GM19455 (cell line): ENCODE data around the gene MEGF8.

ENCODE experiments used
- ATAC-seq: cut with Tn5 transposase; IDR thresholded peaks from one replicate; pipeline ENCODE4 v1.9.1; 2021; ENCODE audit not compliant: unreplicated experiment

MEGF8 gene

DNA sequence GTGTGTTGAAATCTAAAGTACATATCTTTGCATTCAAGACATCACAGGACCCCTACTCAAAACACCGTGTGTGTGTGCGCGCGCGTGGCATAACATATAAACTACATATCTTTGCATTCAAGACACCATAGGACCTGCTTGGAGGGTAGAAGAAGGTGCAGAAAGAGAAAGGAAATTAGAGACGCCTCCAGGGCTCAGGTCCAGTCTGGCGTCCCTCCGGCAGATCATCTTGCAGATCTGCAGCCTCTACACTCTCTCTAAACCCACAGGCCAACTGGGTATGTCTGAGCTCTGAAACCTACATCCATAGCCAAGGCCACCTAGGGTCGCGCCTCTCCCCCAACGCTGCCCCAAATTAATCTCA, 22.4 kb upstream of the MEGF8 start:
- ATAC-seq: no peak

DNA sequence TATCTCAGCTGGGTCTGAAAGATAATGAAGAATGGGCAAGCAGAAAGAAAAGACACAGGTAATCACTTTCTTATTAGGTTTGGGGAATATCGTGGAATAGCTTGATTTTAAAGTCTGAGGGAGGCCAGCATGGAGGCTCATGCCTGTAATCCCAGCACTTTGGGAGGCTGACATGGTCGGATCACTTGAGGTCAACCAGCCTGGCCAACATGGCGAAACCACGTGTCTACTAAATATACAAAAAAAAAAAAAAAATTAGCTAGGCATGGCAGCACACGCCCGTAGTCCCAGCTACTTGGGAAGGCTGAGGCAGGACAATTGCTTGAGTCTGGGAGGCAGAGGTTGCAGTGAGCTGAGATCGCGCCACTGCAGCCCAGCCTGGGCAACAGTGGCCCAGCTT, 21.6 kb upstream of the MEGF8 start:
- no peak for ATAC-seq

GRCh38 chr19:42306646-42307045, 18.8 kb upstream of the MEGF8 start:
- no peak for ATAC-seq

DNA sequence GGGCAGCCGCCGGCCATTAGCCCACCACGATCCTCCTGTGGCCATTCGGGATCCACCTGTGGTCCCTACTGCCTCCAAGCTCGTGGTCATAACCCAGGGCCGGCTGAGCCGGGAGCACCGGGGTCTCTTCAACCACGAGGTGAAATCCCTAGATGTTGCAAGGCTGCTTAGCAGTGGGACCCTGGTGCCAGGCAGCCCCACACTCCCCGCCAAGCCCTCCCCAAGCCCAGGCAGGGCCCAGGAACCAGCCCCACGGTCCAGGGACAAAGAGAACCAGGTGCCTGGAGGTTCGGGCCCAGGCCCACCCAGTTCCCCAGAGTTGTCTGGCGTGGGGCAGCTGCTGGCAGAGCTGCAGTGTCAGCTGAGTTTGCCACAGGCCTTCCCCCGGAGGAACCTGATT, 15.7 kb upstream of the MEGF8 start:
- no peak for ATAC-seq

DNA sequence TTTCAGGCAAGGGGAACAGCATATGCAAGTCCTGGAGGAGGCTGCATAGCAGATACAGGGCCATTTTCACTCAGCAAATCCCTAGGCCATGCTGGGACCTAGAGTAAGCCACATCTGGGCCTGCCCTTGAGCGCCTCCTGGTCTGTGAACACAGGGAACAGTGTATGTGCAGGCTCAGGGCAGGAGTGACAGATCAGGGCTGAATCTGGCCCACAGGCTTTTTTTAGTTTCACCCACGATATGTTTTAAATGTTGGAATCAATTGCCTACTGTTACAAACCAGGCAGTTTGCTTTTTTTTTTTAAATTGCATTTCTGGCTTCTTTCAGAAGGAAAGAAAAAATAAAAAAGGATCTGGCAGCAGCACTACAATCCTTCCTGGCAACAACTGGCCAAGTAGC, 13.8 kb upstream of the MEGF8 start:
- no peak for ATAC-seq

DNA sequence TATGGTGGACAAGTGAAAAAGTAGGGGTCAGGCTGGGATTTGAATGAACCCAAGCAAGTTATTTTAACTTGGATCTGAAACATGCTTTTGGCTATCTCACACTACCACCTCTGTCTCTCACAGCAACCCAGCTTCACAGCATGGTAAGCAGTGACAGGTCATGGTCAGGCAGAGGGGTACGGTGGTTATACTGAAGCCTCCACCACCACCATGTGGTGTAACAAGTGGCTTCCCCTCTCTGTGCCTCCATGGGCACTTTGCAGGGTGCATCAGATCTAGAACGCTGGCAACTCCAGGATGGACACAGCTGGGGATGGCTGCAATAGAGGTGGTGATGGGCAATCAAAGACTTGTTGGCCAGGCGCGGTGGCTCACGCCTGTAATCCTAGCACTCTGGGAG, 13.1 kb upstream of the MEGF8 start:
- ATAC-seq: no peak

GRCh38 chr19:42313096-42313839, 12.2 kb upstream of the MEGF8 start, which contains the start of gene TMEM145:
TSS of gene TMEM145 (plus strand) at chr19:42313309. CDS start at chr19:42313377, 68 bp downstream.
- ATAC-seq: no peak

- ATAC-seq: no peak
Measured at GRCh38 chr19:42313840-42314755, 11.3 kb upstream of the MEGF8 start.

DNA sequence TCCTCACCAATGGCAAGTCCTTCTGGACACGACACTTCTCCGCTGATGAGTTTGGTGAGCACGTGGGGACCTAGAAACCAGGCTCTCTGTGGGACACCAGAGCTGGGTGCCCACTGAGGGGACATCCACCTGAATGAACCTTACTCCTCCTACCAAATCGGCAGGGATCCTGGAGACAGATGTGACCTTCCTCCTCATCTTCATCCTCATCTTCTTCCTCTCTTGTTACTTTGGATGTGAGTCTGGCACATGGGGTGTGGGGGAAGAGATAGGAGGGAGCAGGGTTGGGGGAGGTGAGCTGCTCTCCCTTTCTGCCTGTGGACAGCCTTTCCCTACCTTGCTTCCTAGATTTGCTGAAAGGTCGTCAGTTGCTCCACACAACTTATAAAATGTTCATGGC, 10.4 kb upstream of the MEGF8 start:
- ATAC-seq: no peak

DNA sequence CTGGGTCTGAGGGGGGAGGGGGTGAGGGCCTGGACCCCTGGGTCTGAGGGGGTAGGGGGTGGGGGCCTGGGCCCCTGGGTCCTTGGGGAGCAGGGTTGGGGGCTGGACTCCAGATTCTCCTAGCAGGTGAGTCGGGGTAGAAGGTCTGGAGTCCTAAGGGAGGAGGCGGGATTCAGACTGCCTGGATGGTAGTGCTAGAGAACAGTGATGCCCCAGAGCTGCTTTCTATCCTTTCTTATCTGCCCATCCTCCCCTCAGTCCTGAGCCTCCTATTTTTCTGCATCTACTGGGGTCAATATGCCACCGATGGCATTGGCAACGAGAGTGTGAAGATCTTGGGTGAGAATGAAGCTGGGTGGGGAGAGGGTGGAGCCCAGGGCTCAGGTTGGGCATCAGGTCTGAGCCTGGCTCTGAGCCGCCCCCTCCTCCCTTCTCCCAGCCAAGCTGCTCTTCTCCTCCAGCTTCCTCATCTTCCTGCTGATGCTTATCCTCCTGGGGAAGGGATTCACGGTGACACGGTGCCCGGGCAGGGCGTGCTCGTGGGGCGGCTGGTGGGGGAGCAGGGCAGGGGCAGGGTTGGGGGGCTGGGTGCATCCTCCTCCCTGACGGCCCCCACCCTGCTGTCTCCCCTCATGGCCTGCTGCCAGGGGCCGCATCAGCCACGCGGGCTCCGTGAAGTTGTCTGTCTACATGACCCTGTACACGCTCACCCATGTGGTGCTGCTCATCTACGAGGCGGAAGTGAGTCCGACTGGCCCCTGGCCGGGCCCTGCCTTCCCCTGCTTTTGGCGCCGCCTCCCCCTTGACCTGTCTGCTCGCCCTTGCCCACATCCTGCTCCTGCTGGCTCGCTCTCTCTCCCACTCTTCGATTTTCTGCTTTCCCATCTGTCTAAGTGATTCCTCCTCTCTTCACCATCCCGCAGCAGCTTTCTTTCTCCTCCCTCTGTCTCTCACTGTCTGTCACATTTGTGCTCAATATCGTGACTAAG, 8.9 kb upstream of the MEGF8 start:
- no peak for ATAC-seq

DNA sequence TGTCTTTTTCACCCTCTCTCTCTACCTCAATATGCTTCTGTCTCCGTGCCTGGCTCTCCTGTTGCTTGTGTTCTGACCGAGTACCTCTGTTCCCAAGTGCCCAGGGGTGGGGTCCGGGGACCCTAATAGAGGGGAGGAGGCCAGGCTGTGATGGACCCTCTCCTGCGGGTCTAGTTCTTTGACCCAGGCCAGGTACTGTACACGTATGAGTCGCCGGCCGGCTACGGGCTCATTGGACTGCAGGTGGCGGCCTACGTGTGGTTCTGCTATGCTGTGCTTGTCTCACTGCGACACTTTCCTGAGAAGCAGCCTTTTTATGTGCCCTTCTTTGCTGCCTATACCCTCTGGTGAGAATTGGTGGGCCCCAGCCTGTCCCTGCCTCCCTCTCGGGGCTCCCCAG, 7.9 kb upstream of the MEGF8 start:
- no peak for ATAC-seq

DNA sequence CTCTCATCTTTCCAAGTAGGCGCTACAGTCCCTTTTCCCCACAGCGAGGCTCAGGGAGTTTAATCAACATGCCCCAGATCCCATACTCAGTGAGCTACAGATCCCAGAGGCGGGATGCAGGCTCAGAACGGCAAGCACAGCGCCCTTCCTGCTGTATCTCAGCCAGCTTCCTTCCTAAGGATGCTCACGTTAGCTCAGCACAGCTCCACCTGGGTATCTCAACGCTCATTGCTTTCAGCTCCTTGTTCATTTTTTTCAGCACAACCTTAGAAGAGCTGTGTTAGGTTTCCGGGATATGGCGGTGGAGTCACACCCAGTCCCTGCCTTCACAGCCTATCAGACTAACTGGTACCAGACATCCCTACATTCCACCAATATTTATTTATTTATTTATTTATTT, 3.1 kb upstream of the MEGF8 start:
- ATAC-seq: no peak

DNA sequence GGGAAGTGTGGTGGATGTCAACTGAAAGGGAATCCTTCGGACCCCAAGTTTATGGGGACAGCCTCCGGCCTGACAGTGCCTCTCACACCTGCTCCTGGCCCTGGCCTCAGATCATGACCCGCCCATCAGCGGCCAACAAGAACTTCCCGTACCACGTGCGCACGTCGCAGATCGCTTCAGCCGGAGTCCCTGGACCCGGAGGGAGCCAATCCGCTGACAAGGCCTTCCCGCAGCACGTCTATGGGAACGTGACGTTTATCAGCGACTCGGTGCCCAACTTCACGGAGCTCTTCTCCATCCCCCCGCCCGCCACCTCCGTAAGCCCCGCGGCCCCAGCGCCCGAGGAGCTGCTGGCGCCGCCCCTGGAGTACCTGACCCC, 2.0 kb upstream of the MEGF8 start:
- no peak for ATAC-seq

DNA sequence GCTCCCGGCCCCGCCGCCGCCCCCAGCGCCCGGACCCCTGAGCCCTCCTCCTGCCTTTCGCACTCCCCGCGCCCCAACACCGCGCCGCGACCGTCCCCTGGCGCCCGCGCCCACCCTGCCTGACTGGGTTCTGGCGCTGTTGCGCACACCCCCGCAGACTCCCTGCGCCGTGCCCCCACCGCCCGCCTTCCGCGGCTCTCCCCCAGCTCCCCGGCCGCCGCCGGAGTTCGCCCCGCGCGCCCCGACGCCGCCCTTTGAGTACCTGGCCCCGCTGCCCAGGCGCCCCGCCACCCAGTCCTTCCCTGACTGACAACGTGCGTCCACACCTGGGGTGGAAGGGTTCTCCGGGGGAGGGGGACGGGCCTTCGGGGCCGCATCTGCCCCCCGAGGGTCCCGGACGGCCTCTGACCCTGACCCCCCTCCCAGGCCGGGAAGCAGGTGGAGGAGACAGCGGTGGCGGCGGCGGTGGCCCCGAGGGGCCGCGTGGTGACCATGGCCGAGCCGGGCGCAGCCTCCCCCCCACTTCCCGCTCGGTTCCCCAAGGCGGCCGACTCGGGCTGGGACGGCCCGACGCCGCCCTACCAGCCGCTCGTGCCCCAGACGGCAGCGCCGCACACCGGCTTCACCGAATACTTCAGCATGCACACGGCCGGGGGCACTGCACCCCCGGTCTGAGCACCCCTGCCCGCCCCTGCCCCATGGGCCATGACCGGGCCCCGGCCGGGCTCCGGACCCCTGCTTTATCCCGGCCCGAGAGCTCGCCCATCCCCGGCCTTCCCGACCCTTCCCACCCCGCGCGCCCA, 1.4 kb upstream of the MEGF8 start:
- no peak for ATAC-seq

DNA sequence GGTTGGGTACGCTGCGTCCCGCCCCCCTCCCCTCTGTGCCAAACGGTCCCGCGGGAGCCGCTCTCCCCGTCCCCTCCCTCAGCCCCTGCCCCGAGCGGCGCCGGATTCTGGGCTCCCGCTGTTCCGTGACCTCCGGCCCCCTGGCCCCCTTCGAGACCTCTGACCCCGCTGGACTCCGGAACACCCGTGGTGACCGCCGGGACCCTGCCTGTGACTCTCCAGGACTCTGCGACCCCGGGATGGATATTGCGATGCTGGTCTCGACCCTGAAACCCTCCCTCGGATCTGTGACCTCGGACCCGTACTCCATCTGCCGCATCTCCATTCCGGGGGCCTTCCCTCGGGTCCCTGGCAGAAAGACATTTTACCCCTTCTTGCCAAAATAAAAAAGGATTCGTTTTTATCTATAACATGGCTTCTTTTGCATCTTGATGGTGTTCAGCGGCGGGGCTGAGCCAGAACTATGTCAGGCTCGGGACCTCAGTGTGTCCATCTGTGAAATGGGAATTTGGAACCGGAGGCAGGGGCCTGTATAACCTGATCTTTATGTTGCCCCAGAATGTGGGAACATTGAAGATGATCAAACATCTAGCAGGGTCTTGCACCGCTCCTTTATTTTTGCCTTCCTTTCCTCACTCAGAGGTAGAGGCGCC, 654 bp upstream of the MEGF8 start:
- ATAC-seq: no peak

DNA sequence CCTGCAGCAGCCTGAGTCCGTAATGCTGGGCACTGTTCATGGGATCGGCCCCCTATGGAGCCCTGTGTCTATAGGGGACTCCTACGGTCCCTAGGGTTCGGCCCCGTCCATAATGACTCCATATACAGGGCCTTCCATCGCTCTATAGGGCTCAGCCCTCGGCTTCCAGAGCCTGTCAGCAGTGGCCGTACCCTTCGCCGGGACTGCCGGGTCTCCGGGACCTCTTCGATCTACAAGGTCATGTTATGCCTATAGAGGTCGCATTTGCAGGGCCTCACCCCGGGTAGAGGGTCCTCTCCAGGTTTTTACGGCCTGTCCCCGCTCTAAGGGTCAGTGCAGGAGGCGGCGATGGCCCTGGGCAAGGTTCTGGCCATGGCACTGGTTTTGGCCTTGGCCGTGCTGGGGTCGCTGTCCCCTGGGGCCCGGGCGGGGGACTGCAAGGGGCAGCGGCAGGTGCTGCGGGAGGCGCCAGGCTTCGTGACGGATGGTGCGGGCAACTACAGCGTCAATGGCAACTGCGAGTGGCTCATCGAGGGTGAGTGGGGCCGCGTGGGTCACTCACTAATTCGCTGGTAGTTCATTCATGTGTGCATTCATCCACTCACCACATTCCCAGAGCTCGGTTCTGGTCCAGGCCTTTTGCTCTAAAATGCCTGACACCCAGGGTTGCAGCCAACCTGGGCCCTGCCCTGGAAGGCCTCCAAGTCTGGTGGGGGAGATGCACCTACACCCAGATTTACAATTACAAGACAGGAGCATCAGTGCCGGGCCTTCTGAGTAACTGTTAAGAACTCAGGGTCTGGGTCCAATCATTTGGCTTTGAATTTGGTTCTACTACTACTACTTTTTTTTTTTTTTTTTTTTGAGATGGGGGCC, 699 bp downstream of the MEGF8 start:
- peak; percentile 2 for ATAC-seq

DNA sequence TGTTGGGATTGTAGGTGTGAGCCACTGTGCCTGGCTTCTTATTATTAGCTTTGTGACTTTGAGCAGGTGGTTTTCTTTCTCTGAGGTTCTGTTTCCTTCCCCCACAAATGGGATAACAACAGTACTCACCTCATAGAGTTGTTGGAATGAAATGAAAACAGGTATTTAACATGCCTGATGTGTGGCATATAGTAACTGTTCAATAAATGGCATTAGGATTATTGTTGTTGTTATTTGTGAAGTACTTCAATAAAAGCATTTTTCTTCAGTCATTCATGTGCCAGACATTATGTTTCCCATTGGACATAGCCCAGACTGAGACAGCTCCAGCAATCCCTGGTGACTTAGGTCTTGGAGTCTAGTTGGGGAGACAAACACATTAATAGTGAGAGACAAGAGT, 1.5 kb downstream of the MEGF8 start:
- no peak for ATAC-seq

DNA sequence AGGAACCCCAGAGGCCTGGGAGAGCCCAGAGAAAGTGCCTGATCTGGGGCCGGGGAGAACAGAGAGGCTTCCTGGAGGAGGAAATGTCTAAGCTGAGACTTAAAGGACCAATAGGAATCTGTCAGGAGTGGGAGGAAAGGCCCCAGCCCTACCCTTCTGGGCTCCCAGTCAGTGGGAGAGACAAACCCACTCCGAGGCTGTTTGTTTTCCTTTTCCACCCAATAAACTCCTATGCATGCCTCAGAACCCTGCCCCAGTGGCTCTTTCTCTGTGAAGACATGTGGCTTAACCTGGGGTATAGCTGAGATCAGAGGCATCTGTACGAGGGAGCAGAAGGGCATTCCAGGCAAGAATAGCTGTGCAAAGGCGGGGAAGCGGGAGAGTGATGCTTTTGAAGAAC, 1.9 kb downstream of the MEGF8 start:
- no peak for ATAC-seq

DNA sequence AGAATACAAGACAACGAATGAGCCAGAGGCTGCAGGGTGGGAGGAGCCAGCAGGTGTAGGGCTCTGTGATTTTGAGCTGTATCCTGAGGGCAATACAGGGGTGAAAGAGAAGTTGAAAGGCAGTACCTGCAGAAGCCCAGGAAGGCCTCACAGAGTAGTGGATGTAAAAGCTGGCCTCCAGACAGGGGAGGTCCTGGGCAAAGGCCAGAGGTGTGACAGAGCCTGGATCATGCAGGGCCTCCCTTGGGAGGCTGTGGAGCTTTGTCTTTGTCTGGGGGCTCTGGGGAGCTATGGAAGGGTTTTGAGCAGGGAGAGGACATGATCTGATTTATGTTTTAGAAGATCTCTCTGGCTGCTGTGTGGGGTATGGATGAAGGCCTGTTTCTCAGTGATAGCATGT, 2.7 kb downstream of the MEGF8 start:
- no peak for ATAC-seq
